Lower leg skin (tissue), 3 donors: ENCODE measurements around the gene TMEM164.

Experiments
- POLR2A ChIP-seq, 2 donors: fragments of 450-650 bp; IDR thresholded peaks; one replicate each; pipeline ENCODE4 v1.6.1; 2016 to 2017; ENCODE audit warnings: antibody characterized with exemption in 2 of 2, mild to moderate bottlenecking in 1 of 2, moderate library complexity in 1 of 2
- TF ChIP-seq, protein P1 (sequence below), 3 donors: fragments of 450-650 bp; IDR thresholded peaks; one replicate each; pipeline ENCODE4 v1.5.1; 2016; ENCODE audit warnings: antibody characterized with exemption in 3 of 3, mild to moderate bottlenecking in 3 of 3, moderate library complexity in 2 of 3

DNA sequence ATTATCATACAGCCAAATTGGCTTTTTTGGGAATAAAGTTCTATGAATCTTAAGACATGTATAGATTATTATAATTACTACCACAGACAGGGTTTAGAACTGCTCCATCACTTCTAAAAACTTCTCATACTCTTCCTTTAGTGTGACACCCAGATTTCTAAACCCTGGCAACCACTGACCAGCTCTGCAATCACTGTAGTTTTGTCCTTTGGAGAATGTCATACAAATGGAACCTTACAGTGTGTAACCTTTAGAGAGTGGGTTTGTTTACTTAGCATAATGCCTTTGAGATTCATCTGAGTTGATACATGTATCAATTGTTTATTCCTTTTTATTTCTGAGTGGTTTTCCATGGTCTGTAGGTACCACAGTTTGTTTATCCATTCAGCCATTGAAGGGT is 95.0 kb downstream of the TMEM164 start:
- TF ChIP-seq, protein P1, sequence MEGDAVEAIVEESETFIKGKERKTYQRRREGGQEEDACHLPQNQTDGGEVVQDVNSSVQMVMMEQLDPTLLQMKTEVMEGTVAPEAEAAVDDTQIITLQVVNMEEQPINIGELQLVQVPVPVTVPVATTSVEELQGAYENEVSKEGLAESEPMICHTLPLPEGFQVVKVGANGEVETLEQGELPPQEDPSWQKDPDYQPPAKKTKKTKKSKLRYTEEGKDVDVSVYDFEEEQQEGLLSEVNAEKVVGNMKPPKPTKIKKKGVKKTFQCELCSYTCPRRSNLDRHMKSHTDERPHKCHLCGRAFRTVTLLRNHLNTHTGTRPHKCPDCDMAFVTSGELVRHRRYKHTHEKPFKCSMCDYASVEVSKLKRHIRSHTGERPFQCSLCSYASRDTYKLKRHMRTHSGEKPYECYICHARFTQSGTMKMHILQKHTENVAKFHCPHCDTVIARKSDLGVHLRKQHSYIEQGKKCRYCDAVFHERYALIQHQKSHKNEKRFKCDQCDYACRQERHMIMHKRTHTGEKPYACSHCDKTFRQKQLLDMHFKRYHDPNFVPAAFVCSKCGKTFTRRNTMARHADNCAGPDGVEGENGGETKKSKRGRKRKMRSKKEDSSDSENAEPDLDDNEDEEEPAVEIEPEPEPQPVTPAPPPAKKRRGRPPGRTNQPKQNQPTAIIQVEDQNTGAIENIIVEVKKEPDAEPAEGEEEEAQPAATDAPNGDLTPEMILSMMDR (IDR thresholded peaks at IDR 0.05) = no peak
- TF ChIP-seq POLR2A (IDR thresholded peaks at IDR 0.05) = no peak
